Loucy (cell line): ENCODE data around the gene GRIP1.

ENCODE experiments used
- H2AFZ ChIP-seq: fragments of 200-600 bp; sonication (generic); 2 replicates; pipeline ENCODE4 v1.6.0; 2016; ENCODE audit warnings: antibody characterized with exemption, mild to moderate bottlenecking, low read length, moderate library complexity
- H3F3A ChIP-seq: fragments of 200-600 bp; 2 replicates; pipeline ENCODE4 v1.6.0; 2016; ENCODE audit warnings: antibody characterized with exemption, low read depth, mild to moderate bottlenecking
- H3K27me3 ChIP-seq: fragments of 200-600 bp; sonication (generic); 2 replicates; pipeline ENCODE4 v1.6.1; 2014; ENCODE audit warnings: low read length, mild to moderate bottlenecking; ENCODE audit not compliant: insufficient read depth, poor library complexity, severe bottlenecking
- H3K36me3 ChIP-seq: fragments of 200-600 bp; sonication (generic); 2 replicates; pipeline ENCODE4 v1.6.1; 2016; ENCODE audit warnings: low read length; ENCODE audit not compliant: insufficient read depth
- H3K4me1 ChIP-seq: fragments of 200-600 bp; sonication (generic); 2 replicates; pipeline ENCODE4 v1.5.1; 2014; ENCODE audit warnings: low read length, mild to moderate bottlenecking; ENCODE audit not compliant: insufficient read depth, poor library complexity, severe bottlenecking
- H3K4me2 ChIP-seq: fragments of 200-600 bp; sonication (generic); 2 replicates; pipeline ENCODE4 v1.6.0; 2014; ENCODE audit warnings: antibody characterized with exemption, low read length, low read depth, mild to moderate bottlenecking; ENCODE audit not compliant: poor library complexity, severe bottlenecking
- H3K4me3 ChIP-seq: fragments of 200-600 bp; sonication (generic); 2 replicates; pipeline ENCODE4 v1.5.1; 2014; ENCODE audit warnings: low read length, mild to moderate bottlenecking, mixed read lengths; ENCODE audit not compliant: poor library complexity, severe bottlenecking
- H3K79me2 ChIP-seq: fragments of 200-600 bp; sonication (generic); 2 replicates; pipeline ENCODE4 v1.6.1; 2014; ENCODE audit warnings: low read length; ENCODE audit not compliant: insufficient read depth
- H3K9ac ChIP-seq: fragments of 200-600 bp; sonication (generic); 2 replicates; pipeline ENCODE4 v1.6.0; 2014; ENCODE audit warnings: mild to moderate bottlenecking, low read depth, low read length, moderate library complexity; ENCODE audit not compliant: poor library complexity, severe bottlenecking
- H3K9me2 ChIP-seq: fragments of 200-600 bp; sonication (generic); replicated peaks from 2 replicates; pipeline ENCODE4 v1.6.1; 2016; ENCODE audit warnings: low read depth, low read length, mixed read lengths
- H3K9me3 ChIP-seq: fragments of 200-600 bp; sonication (generic); 2 replicates; pipeline ENCODE4 v1.6.1; 2014; ENCODE audit warnings: mild to moderate bottlenecking, antibody characterized with exemption, low read length, low read depth; ENCODE audit not compliant: insufficient read depth
- H4K20me1 ChIP-seq: fragments of 200-600 bp; sonication (generic); 2 replicates; pipeline ENCODE4 v1.6.0; 2014; ENCODE audit warnings: antibody characterized with exemption, low read length, mild to moderate bottlenecking; ENCODE audit not compliant: insufficient read depth, poor library complexity, severe bottlenecking
- EZH2phosphoT487 ChIP-seq: fragments of 200-600 bp; IDR thresholded peaks from 2 replicates; pipeline ENCODE4 v1.6.1; 2018; ENCODE audit warnings: antibody characterized with exemption, mild to moderate bottlenecking, moderate library complexity, borderline replicate concordance
- TF ChIP-seq, protein P1 (sequence below): fragments of 200-600 bp; sonication (generic); conservative IDR thresholded peaks from 2 replicates; pipeline ENCODE4 v1.5.1; 2014; ENCODE audit warnings: mild to moderate bottlenecking, antibody characterized with exemption, low read length

Gene GRIP1

DNA sequence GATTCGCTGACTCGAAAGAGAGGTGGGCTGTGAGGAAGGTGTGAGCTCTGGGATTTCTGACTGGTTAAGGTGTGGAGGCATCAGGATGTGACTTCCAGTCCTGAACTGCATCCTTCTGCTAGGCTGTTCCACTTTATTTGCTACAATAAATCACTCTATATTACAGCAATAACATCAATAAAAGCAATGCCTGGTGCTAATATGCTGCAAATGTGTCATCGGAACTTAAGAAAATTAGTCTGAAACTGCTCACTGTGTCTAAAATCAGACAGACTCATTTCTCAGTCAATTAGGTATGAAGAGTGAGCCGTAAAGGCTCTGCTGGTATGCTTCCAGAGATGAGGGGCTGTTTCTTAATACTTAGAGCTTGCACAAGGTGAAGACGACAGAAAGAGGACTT lies 250.0 kb downstream of the GRIP1 start:
- Histone ChIP-seq H3K9ac (no peak overlapping the region), H3K4me3 (no peak overlapping the region), H3K4me1 (no peaks in the 10 kb centered on the region), H3K9me3 (peaks cover 6% of the 10 kb centered on the region; the same call in 1 of the 2 replicates), H3K4me2 (no peak overlapping the region), H3K27me3 (no peaks in the 10 kb centered on the region), H3K36me3 (no peaks in the 10 kb centered on the region), H3F3A (no peaks in the 10 kb centered on the region), H2AFZ (no peak overlapping the region), H3K9me2 (no peaks in the 10 kb centered on the region), H3K79me2 (no peaks in the 10 kb centered on the region), H4K20me1 (no peaks in the 10 kb centered on the region)
- TF ChIP-seq, protein P1, sequence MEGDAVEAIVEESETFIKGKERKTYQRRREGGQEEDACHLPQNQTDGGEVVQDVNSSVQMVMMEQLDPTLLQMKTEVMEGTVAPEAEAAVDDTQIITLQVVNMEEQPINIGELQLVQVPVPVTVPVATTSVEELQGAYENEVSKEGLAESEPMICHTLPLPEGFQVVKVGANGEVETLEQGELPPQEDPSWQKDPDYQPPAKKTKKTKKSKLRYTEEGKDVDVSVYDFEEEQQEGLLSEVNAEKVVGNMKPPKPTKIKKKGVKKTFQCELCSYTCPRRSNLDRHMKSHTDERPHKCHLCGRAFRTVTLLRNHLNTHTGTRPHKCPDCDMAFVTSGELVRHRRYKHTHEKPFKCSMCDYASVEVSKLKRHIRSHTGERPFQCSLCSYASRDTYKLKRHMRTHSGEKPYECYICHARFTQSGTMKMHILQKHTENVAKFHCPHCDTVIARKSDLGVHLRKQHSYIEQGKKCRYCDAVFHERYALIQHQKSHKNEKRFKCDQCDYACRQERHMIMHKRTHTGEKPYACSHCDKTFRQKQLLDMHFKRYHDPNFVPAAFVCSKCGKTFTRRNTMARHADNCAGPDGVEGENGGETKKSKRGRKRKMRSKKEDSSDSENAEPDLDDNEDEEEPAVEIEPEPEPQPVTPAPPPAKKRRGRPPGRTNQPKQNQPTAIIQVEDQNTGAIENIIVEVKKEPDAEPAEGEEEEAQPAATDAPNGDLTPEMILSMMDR, result no peak
- TF ChIP-seq EZH2phosphoT487, result no peak

DNA sequence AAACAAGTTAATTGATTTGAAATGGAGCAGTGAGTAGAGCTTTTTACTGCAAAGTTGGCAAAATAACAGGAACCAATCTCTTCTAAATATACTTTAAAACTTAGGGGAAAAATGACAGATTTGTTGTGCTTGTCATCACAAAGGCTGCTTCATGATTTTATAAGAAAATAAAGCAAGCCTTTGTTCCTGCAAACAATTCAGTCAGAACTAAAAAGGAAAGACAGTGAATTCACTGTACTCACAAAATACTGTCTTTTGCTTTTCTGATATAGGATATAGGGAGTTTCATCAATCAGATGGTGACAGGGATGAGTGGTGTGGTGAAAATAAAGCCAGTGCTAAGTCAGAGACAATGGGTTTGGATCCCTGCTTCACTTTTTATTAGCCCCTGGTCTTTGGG lies 250.6 kb downstream of the GRIP1 start:
- no peaks in the 10 kb centered on the region for H3K4me1 ChIP-seq
- H3K79me2 ChIP-seq, result no peaks in the 10 kb centered on the region
- H2AFZ ChIP-seq, result no peak overlapping the region
- no peak for TF ChIP-seq EZH2phosphoT487
- TF ChIP-seq, protein P1, result no peak
- H3K4me2 ChIP-seq, result no peak overlapping the region
- no peaks in the 10 kb centered on the region for H4K20me1 ChIP-seq
- peaks cover 6% of the 10 kb centered on the region; the same call in 1 of the 2 replicates for H3K9me3 ChIP-seq
- no peaks in the 10 kb centered on the region for H3K27me3 ChIP-seq
- no peak overlapping the region for H3K4me3 ChIP-seq
- H3K9me2 ChIP-seq, result no peaks in the 10 kb centered on the region
- H3K9ac ChIP-seq, result no peak overlapping the region
- H3K36me3 ChIP-seq, result no peaks in the 10 kb centered on the region
- H3F3A ChIP-seq, result no peaks in the 10 kb centered on the region

DNA sequence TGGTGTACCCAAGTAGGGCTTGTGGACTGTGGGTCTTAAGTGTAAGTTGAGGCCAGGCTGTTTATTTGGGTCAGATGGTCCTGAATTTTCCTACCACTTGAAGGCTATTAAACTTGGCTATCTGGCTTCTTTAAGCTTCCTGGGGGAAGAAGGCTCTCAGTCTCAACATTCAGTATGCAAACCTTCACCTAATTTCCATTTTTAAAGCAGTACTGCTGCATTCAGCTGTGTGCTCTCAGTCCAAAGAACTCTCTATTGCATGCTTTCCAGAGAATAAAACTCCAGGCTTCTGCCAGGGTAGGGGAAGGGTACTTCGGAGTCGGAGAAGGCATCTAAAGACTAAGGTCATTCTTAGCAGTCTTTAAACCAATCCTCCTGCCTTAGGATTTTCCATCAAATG lies 252.2 kb downstream of the GRIP1 start:
- H3K79me2 ChIP-seq, result no peaks in the 10 kb centered on the region
- no peaks in the 10 kb centered on the region for H3K36me3 ChIP-seq
- H2AFZ ChIP-seq, result no peak overlapping the region
- H3K9ac ChIP-seq, result no peak overlapping the region
- TF ChIP-seq, protein P1, result no peak
- H3K4me2 ChIP-seq, result no peak overlapping the region
- H3K4me1 ChIP-seq, result no peaks in the 10 kb centered on the region
- H4K20me1 ChIP-seq, result no peaks in the 10 kb centered on the region
- H3K9me2 ChIP-seq, result no peaks in the 10 kb centered on the region
- no peaks in the 10 kb centered on the region for H3K27me3 ChIP-seq
- H3K9me3 ChIP-seq, result peaks cover 6% of the 10 kb centered on the region; the same call in 1 of the 2 replicates
- no peak overlapping the region for H3K4me3 ChIP-seq
- H3F3A ChIP-seq, result no peaks in the 10 kb centered on the region
